MCF 10A (cell line): ENCODE results near the gene KARS1. TPM values are rescaled to one million over a fixed set of nuclear protein-coding genes. Genes with fewer than 3 reads are reported as not detected.

Experiments used
- BruUV-seq: library from RNA; stranded (reverse); fragments of 400-500 nt; replicated peaks from 2 replicates; lab custom pipeline; 2021; lab: Mats Ljungman, UMichigan
- CTCF ChIA-PET: fragments of 300-600 bp; sonication (Branson Sonifier 250); formaldehyde crosslinking; extraction: SDS; loops from one replicate; lab custom pipeline; 2021; ENCODE audit warnings: antibody characterized with exemption, inconsistent platforms; lab: Yijun Ruan, JAX
- POLR2A ChIA-PET: fragments of 300-600, 350-650 bp; sonication (Branson Sonifier 250); formaldehyde crosslinking; extraction: SDS; loops from one replicate; lab custom pipeline; 2020; ENCODE audit warnings: antibody characterized with exemption, inconsistent platforms; lab: Yijun Ruan, JAX
- DNase-seq: peaks from one replicate; pipeline ENCODE4 v3.0.0-alpha.2; 2018; ENCODE audit not compliant: unreplicated experiment
- H3K27ac Mint-ChIP-seq: one replicate; pipeline ENCODE4 v1.8.0; 2022; ENCODE audit warnings: mild to moderate bottlenecking, low read depth, mixed read lengths; ENCODE audit not compliant: unreplicated experiment
- H3K27me3 Mint-ChIP-seq: one replicate; pipeline ENCODE4 v1.8.0; 2022; ENCODE audit warnings: mixed read lengths; ENCODE audit not compliant: insufficient read depth, unreplicated experiment
- H3K36me3 Mint-ChIP-seq: one replicate; pipeline ENCODE4 v1.8.0; 2022; ENCODE audit warnings: mild to moderate bottlenecking, moderate library complexity, mixed read lengths; ENCODE audit not compliant: insufficient read depth, unreplicated experiment
- H3K4me1 Mint-ChIP-seq: one replicate; pipeline ENCODE4 v1.8.0; 2022; ENCODE audit warnings: mixed read lengths; ENCODE audit not compliant: insufficient read depth, unreplicated experiment
- H3K4me3 Mint-ChIP-seq: one replicate; pipeline ENCODE4 v1.8.0; 2022; ENCODE audit warnings: mild to moderate bottlenecking, moderate library complexity, mixed read lengths; ENCODE audit not compliant: unreplicated experiment
- H3K9me3 Mint-ChIP-seq: one replicate; pipeline ENCODE4 v1.8.0; 2022; ENCODE audit warnings: mixed read lengths; ENCODE audit not compliant: unreplicated experiment
- intact Hi-C: fragments of 100-400 bp; cut with micrococcal nuclease; formaldehyde crosslinking; loops from 2 replicates; pipeline ENCODE4 v1.14.1; 2022
- total RNA-seq: library from RNA; stranded (reverse); gene quantifications from 2 replicates; pipeline ENCODE4 v1.2.3, GENCODE V29; 2022
- TF ChIP-seq, protein P1 (sequence below): fragments of 200-600 bp; IDR thresholded peaks from one replicate; pipeline ENCODE4 v1.8.0; 2022; ENCODE audit warnings: antibody characterized with exemption, mild to moderate bottlenecking; ENCODE audit not compliant: unreplicated experiment

KARS1 gene
- total RNA-seq, 1 experiment from 2014 or later = 219 TPM

DNA sequence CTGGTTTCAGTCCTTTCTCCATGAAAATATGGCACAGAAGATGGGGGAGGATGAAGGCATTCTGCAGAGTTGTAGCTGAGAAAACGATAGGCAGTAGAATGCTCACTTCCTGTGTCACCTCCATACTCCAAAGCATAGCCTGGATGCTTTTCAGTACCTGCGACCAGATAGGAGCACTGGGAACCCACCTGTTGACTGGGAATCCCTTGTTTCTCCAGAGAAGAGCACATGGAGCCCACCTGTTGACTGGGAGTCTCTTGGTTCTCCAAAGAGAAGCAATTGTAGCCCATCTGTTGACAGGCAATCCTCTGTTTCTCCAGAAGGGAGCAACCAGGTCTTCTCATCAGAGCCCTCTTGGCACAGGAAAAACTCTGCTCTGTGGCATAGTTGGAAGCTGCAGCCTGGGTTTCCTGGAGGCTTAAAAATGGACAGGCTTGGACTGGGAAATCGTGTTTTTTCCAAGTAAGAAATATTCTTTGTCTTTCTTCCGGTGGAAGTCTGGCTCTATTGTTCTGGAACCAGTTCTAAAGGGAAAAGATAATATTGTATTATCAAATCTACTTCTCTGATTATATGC lies 13.3 kb upstream of the KARS1 start:
- POLR2A ChIA-PET = interaction anchor here (3.4 kb wide), 1 partner anchor 12 kb away, joined by 16 read pairs; the partner anchor contains the start of genes KARS1 and TERF2IP
- Mint-ChIP-seq H3K36me3 (peaks cover 40% of the 10 kb centered on the region), H3K27ac (no peak overlapping the region), H3K27me3 (no peaks in the 10 kb centered on the region), H3K4me1 (peaks cover 8% of the 10 kb centered on the region), H3K4me3 (no peak overlapping the region), H3K9me3 (no peaks in the 10 kb centered on the region)
- no peak for DNase-seq
- TF ChIP-seq, protein P1, sequence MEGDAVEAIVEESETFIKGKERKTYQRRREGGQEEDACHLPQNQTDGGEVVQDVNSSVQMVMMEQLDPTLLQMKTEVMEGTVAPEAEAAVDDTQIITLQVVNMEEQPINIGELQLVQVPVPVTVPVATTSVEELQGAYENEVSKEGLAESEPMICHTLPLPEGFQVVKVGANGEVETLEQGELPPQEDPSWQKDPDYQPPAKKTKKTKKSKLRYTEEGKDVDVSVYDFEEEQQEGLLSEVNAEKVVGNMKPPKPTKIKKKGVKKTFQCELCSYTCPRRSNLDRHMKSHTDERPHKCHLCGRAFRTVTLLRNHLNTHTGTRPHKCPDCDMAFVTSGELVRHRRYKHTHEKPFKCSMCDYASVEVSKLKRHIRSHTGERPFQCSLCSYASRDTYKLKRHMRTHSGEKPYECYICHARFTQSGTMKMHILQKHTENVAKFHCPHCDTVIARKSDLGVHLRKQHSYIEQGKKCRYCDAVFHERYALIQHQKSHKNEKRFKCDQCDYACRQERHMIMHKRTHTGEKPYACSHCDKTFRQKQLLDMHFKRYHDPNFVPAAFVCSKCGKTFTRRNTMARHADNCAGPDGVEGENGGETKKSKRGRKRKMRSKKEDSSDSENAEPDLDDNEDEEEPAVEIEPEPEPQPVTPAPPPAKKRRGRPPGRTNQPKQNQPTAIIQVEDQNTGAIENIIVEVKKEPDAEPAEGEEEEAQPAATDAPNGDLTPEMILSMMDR = no peak
- CTCF ChIA-PET = no interaction called here
- intact Hi-C loops = no loop called here
- no TSS peak for BruUV-seq

GRCh38 chr16:75660321-75660720 lies 12.9 kb upstream of the KARS1 start:
- H3K9me3 Mint-ChIP-seq = no peaks in the 10 kb centered on the region
- DNase-seq = no peak
- no peak overlapping the region for H3K27ac Mint-ChIP-seq
- no peak overlapping the region for H3K4me3 Mint-ChIP-seq
- no peaks in the 10 kb centered on the region for H3K27me3 Mint-ChIP-seq
- ChIA-PET CTCF (interaction anchor here (0.7 to 1.2 kb wide), 3 partner anchors 86 to 110 kb away, joined by 3 read pairs; no protein-coding TSS in a partner anchor), POLR2A (interaction anchor here (3.4 kb wide), 1 partner anchor 12 kb away, joined by 16 read pairs; the partner anchor contains the start of genes KARS1 and TERF2IP)
- peaks cover 45% of the 10 kb centered on the region for H3K36me3 Mint-ChIP-seq
- BruUV-seq = no TSS peak
- TF ChIP-seq, protein P1 = no peak
- intact Hi-C loops = no loop called here
- H3K4me1 Mint-ChIP-seq = peaks cover 9% of the 10 kb centered on the region

DNA sequence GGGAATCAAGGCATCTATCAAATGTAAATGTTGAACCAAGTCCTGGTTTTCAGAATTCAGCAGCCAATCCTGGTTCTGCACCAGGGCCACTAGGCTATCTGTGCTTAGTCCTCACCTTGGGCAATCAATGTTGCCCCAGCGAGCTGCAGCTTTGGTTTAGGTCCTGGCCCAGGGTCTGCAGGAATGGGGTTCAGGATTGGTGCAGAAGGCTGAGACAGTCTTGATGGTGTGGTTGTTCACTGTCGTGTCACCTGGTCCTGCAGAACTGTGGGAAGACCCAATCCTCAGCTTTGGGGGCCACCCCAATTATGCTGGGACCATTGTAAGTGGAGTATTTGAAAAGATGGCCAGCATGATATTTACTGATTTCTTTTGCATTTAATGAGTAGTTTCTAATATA lies 10.7 kb upstream of the KARS1 start:
- Mint-ChIP-seq H3K36me3 (peaks cover 61% of the 10 kb centered on the region), H3K4me3 (no peak overlapping the region), H3K4me1 (peaks cover 20% of the 10 kb centered on the region), H3K27me3 (no peaks in the 10 kb centered on the region), H3K27ac (no peak overlapping the region), H3K9me3 (no peaks in the 10 kb centered on the region)
- no TSS peak for BruUV-seq
- ChIA-PET CTCF (no interaction called here), POLR2A (interaction anchor here (1.2 to 3.4 kb wide), 2 partner anchors 10 to 11 kb away, joined by 3 to 16 read pairs; partner anchors contain the start of genes KARS1 and TERF2IP)
- TF ChIP-seq, protein P1 = no peak
- no peak for DNase-seq
- intact Hi-C loops = no loop called here

GRCh38 chr16:75653922-75654321 lies 6.5 kb upstream of the KARS1 start:
- peaks cover 49% of the 10 kb centered on the region for H3K4me1 Mint-ChIP-seq
- CTCF ChIA-PET = no interaction called here
- no TSS peak for BruUV-seq
- intact Hi-C loops = no loop called here
- H3K27ac Mint-ChIP-seq = no peak overlapping the region
- no peak overlapping the region for H3K4me3 Mint-ChIP-seq
- no peak for DNase-seq
- TF ChIP-seq, protein P1 = no peak
- H3K36me3 Mint-ChIP-seq = peaks cover 72% of the 10 kb centered on the region
- no peaks in the 10 kb centered on the region for H3K27me3 Mint-ChIP-seq
- POLR2A ChIA-PET = interaction anchor here (0.6 kb wide), 1 partner anchor 110 kb away, joined by 3 read pairs; no protein-coding TSS in a partner anchor
- H3K9me3 Mint-ChIP-seq = no peaks in the 10 kb centered on the region
